ENCODE data around the gene CXorf51A. TPM values are rescaled to one million over a fixed set of nuclear protein-coding genes. Genes with fewer than 3 reads are reported as not detected.
"Not testable (repeated sequence)": the region's sequence is repeated elsewhere in the genome, so short reads cannot be mapped to it uniquely, and the experiment has no call there.

CXorf51A gene
- total RNA-seq: not detected

- intact Hi-C loops (cut with DNase I); H3K36me3 ChIP-seq; H3K4me3 ChIP-seq; H3K27me3 ChIP-seq; H3K27ac ChIP-seq; H3K9me3 ChIP-seq; DNase-seq; H3K4me1 ChIP-seq; H3K9ac ChIP-seq (ENCODE audit: low read depth in 2 of 2, low read length in 2 of 2): not testable (repeated sequence)
Measured at GRCh38 chrX:146814644-146815043, at the start of gene CXorf51A. CXorf51A (minus strand) TSS chrX:146814744; CDS start chrX:146814723, 21 bp downstream.

GRCh38 chrX:146863566-146863965 is 49.0 kb upstream of the CXorf51A start:
- no peaks in the 10 kb centered on the region for H3K9me3 ChIP-seq

GRCh38 chrX:146854281-146854680 is 39.7 kb upstream of the CXorf51A start:
- intact Hi-C loops (cut with DNase I): no loop called here
- H3K4me1 ChIP-seq: no peaks in the 10 kb centered on the region
- H3K36me3 ChIP-seq: no peaks in the 10 kb centered on the region
- no peak for DNase-seq
- no peak overlapping the region for H3K4me3 ChIP-seq
- H3K27ac ChIP-seq: no peak overlapping the region
- no peaks in the 10 kb centered on the region for H3K9me3 ChIP-seq
- no peak overlapping the region for H3K9ac ChIP-seq (ENCODE audit: low read depth in 2 of 2, low read length in 2 of 2)
- TF ChIP-seq, protein P1, sequence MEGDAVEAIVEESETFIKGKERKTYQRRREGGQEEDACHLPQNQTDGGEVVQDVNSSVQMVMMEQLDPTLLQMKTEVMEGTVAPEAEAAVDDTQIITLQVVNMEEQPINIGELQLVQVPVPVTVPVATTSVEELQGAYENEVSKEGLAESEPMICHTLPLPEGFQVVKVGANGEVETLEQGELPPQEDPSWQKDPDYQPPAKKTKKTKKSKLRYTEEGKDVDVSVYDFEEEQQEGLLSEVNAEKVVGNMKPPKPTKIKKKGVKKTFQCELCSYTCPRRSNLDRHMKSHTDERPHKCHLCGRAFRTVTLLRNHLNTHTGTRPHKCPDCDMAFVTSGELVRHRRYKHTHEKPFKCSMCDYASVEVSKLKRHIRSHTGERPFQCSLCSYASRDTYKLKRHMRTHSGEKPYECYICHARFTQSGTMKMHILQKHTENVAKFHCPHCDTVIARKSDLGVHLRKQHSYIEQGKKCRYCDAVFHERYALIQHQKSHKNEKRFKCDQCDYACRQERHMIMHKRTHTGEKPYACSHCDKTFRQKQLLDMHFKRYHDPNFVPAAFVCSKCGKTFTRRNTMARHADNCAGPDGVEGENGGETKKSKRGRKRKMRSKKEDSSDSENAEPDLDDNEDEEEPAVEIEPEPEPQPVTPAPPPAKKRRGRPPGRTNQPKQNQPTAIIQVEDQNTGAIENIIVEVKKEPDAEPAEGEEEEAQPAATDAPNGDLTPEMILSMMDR (IDR thresholded peaks at IDR 0.05): no peak
- no peaks in the 10 kb centered on the region for H3K27me3 ChIP-seq

More at GRCh38 chrX:146863566-146863965, 49.0 kb upstream of the CXorf51A start:
- no peaks in the 10 kb centered on the region for H3K4me1 ChIP-seq
- no peaks in the 10 kb centered on the region for H3K27me3 ChIP-seq
- H3K9ac ChIP-seq (ENCODE audit: low read depth in 2 of 2, low read length in 2 of 2): no peak overlapping the region
- no peak for DNase-seq
- intact Hi-C loops (cut with DNase I): no loop called here
- no peak overlapping the region for H3K27ac ChIP-seq
- H3K36me3 ChIP-seq: no peaks in the 10 kb centered on the region
- H3K4me3 ChIP-seq: no peak overlapping the region
- TF ChIP-seq, protein P1 (IDR thresholded peaks at IDR 0.05): no peak

DNA sequence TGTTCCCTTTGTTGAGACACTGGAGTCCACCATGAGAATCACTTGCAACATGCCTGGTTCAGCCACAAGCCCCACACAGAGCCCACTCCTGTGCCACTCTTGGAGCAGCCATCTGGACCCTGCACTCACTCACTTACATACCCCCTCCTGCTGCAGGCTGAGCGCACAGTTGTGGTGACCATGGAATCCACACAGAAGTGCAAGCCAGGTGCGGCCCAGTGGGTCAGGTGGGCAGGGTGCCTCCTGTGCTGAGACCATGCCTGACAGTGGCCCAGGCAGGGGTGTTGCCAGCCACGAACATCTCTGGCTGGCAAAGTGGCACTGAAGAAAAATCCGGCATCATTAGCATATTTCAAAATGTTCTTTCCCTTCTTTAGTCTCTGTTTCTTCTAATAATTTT is 17.4 kb upstream of the CXorf51A start:
- no peaks in the 10 kb centered on the region for H3K27me3 ChIP-seq
- DNase-seq: no peak
- no peaks in the 10 kb centered on the region for H3K9me3 ChIP-seq
- H3K36me3 ChIP-seq: no peaks in the 10 kb centered on the region
- no peak overlapping the region for H3K9ac ChIP-seq (ENCODE audit: low read depth in 2 of 2, low read length in 2 of 2)
- intact Hi-C loops (cut with DNase I): no loop called here
- no peak overlapping the region for H3K4me3 ChIP-seq
- TF ChIP-seq, protein P1 (IDR thresholded peaks at IDR 0.05): no peak
- H3K4me1 ChIP-seq: no peaks in the 10 kb centered on the region
- H3K27ac ChIP-seq: no peak overlapping the region

GRCh38 chrX:146809471-146809870 is 5.1 kb downstream of the CXorf51A start, which contains the start of gene CXorf51B:
CXorf51B (plus strand) TSS chrX:146809771; CDS start chrX:146809792, 21 bp downstream.
- H3K27ac ChIP-seq; H3K4me3 ChIP-seq; H3K9me3 ChIP-seq; H3K27me3 ChIP-seq; intact Hi-C loops (cut with DNase I); H3K4me1 ChIP-seq; H3K9ac ChIP-seq (ENCODE audit: low read depth in 2 of 2, low read length in 2 of 2); DNase-seq; H3K36me3 ChIP-seq: not testable (repeated sequence)

Other genes starting within 250 kb of the CXorf51A start
- gene CXorf51B, start 5.0 kb downstream of the CXorf51A start, total RNA-seq: not detected

Data from colonic mucosa (tissue), 4 donors.